Pancreas (tissue), 10 donors: ENCODE measurements around the gene CYSTM1. TPM values are rescaled to one million over a fixed set of nuclear protein-coding genes. Genes with fewer than 3 reads are reported as not detected.

Source experiments
- ATAC-seq, 4 donors: fragments of 200-7000 bp; cut with Tn5 transposase; one replicate each; pipeline versions ENCODE4 v1.8.0 to v1.9.1; 2020; ENCODE audit warnings: mild to moderate bottlenecking in 4 of 4, moderate library complexity in 4 of 4
- DNase-seq, 6 donors: peaks; one replicate each; pipeline ENCODE4 v3.0.0-alpha.2; 2020
- FAIRE-seq: peaks from 2 replicates; lab custom pipeline; 2012; peaks lifted over from hg19 to GRCh38; lab: Jason Lieb, UNC
- H3K27ac ChIP-seq, 4 donors: fragments of 200-600 bp; sonication (generic); 1 replicate in 3 of 4; 2 replicates in 1 of 4; pipeline versions ENCODE4 v1.5.0 to v1.8.0; 2020
- H3K27me3 ChIP-seq, 4 donors: fragments of 200-600 bp; one replicate each; pipeline ENCODE4 v1.8.0; 2021
- H3K36me3 ChIP-seq, 3 donors: fragments of 200-600 bp; sonication (generic) in 1 of 3; one replicate each; pipeline versions ENCODE4 v1.5.0 to v1.8.0; 2020 to 2021
- H3K4me1 ChIP-seq, 3 donors: fragments of 200-600 bp; one replicate each; pipeline ENCODE4 v1.8.0; 2021
- H3K4me3 ChIP-seq, 4 donors: fragments of 200-600 bp; sonication (generic) in 2 of 4; one replicate each; pipeline versions ENCODE4 v1.5.0 to v1.8.0; 2020 to 2021
- H3K9me3 ChIP-seq, 4 donors: fragments of 200-600 bp; one replicate each; pipeline ENCODE4 v1.8.0; 2021
- CTCF ChIP-seq, 4 donors: fragments of 200-600 bp; sonication (generic) in 3 of 4; IDR thresholded peaks; one replicate each; pipeline versions ENCODE4 v1.5.0 to v1.8.0; 2021; ENCODE audit warnings: antibody characterized with exemption in 4 of 4
- WGBS, 2 donors: extraction: QIAGEN DNeasy Blood & Tissue Kit; methylation state at CpG; one replicate each; pipeline ENCODE4 v1.1.7; 2013; 5-methylcytosine and 5-hydroxymethylcytosine counted together
- intact Hi-C, 3 donors: fragments of 100-400 bp; cut with DNase I; formaldehyde crosslinking; loops; one replicate each; pipeline versions ENCODE4 v1.11.1 to v1.14.2; 2022
- polyA plus RNA-seq, 2 donors: library from polyadenylated mRNA; stranded (reverse); fragments of 200-250 nt; gene quantifications; one replicate each; pipeline ENCODE4 v1.2.3, GENCODE V29; 2013
- total RNA-seq, 6 donors: library from RNA; stranded (reverse); fragmentation: NEBNext Ultra II Directional in 4 of 6; extraction: Animal tissue kit (Norgen Biotek cat#: 25700) in 4 of 6; gene quantifications; one replicate each; pipeline versions ENCODE4 v1.2.1 to v1.2.4, GENCODE V29; 2021 to 2023
- donor health status: healthy with polysubstance abuse.
- donor health status: DM: no; HTN: no; CAD: no; lungs with moderate emphysema.
- donor health status: DM: no; HTN: no; CAD: no.
- donor health status: control.
- donor health status: control.
- donor health status: Bipolar disorder and iron deficiency.
- donor health status: DM: yes; HTN: yes; CAD: no.
- donor health status: DM: no; HTN: no; CAD: no.
- donor health status: DM: no; HTN: no; CAD: no.
- donor health status: DM: yes; HTN: yes; CAD: no.

The CYSTM1 gene
- total and polyA plus RNA-seq, 8 donors, result 30.2 to 185 (median 52.8) TPM

- H3K4me3 ChIP-seq, result no peak overlapping the region
- ATAC-seq (no peak), DNase-seq (no peak), FAIRE-seq (no peak)
- no peaks in the 10 kb centered on the region for H3K36me3 ChIP-seq
- TF ChIP-seq CTCF (IDR thresholded peaks at IDR 0.05), result no peak
- no peak overlapping the region for H3K27ac ChIP-seq
- intact Hi-C loops, result no loop called here
- WGBS, 2 donors, result 54 to 74% methylated on average over 7 of the region's 7 CpGs
- no peaks in the 10 kb centered on the region for H3K27me3 ChIP-seq
- H3K9me3 ChIP-seq, result no peaks in the 10 kb centered on the region
- H3K4me1 ChIP-seq, result peaks cover 3 to 10% (median 8%) of the 10 kb centered on the region in 3 donors
Measured at GRCh38 chr5:140142856-140143255, 32.1 kb upstream of the CYSTM1 start.

GRCh38 chr5:140143521-140144258, 31.3 kb upstream of the CYSTM1 start:
- no peak overlapping the region for H3K4me3 ChIP-seq
- no peaks in the 10 kb centered on the region for H3K9me3 ChIP-seq
- H3K27me3 ChIP-seq, result no peaks in the 10 kb centered on the region
- H3K27ac ChIP-seq, result no peak overlapping the region
- TF ChIP-seq CTCF (IDR thresholded peaks at IDR 0.05), result no peak
- ATAC-seq (no peak), FAIRE-seq (no peak), DNase-seq (no peak)
- intact Hi-C loops, result no loop called here
- H3K36me3 ChIP-seq, result no peaks in the 10 kb centered on the region
- peaks cover 3 to 10% (median 8%) of the 10 kb centered on the region in 3 donors for H3K4me1 ChIP-seq
- WGBS, 2 donors, result 94 to 96% methylated on average over 3 of the region's 3 CpGs

- no peak for FAIRE-seq
- Histone ChIP-seq H3K27ac (no peak overlapping the region), H3K4me3 (peak overlapping the region in 1 of 4 donors; percentile 41)
Measured at GRCh38 chr5:140145256-140145655, 29.7 kb upstream of the CYSTM1 start.

GRCh38 chr5:140145818-140146522, 29.0 kb upstream of the CYSTM1 start:
- 21 to 22% methylated on average over 60 to 64 of the region's 64 CpGs for WGBS, 2 donors
- Histone ChIP-seq H3K4me1 (peaks cover 3 to 10% (median 8%) of the 10 kb centered on the region in 3 donors), H3K27me3 (no peaks in the 10 kb centered on the region), H3K36me3 (no peaks in the 10 kb centered on the region), H3K27ac (no peak overlapping the region), H3K4me3 (peak overlapping the region in 3 of 4 donors; percentile 15 to 41 (median 24)), H3K9me3 (no peaks in the 10 kb centered on the region)
- peak; percentile 61 to 92 (median 80) for DNase-seq
- FAIRE-seq, result no peak
- peak; percentile 75 to 82 (median 78) for TF ChIP-seq CTCF (IDR thresholded peaks at IDR 0.05)
- intact Hi-C loops, result no loop called here
- peak; percentile 94 to 97 (median 94) for ATAC-seq

More at GRCh38 chr5:140145256-140145655, 29.7 kb upstream of the CYSTM1 start:
- Histone ChIP-seq H3K27me3 (no peaks in the 10 kb centered on the region), H3K36me3 (no peaks in the 10 kb centered on the region), H3K9me3 (no peaks in the 10 kb centered on the region), H3K4me1 (peaks cover 3 to 10% (median 8%) of the 10 kb centered on the region in 3 donors)
- 78 to 86% methylated on average over 3 of the region's 3 CpGs for WGBS, 2 donors
- no peak for TF ChIP-seq CTCF (IDR thresholded peaks at IDR 0.05)
- DNase-seq (no peak), ATAC-seq (no peak)
- intact Hi-C loops, result no loop called here
